ENCODE results near the gene AP2M1.
"Not testable (repeated sequence)": the region's sequence is repeated elsewhere in the genome, so short reads cannot be mapped to it uniquely, and the experiment has no call there.

AP2M1 gene

GRCh38 chr3:184174646-184175492 is at the start of gene AP2M1:
AP2M1 (plus strand) TSS chr3:184174855; CDS start chr3:184176994, 2,139 bp downstream.
- FAIRE-seq = no peak

GRCh38 chr3:184126006-184126405 is 48.6 kb upstream of the AP2M1 start:
- no peak for FAIRE-seq

GRCh38 chr3:184129012-184129411 is 45.6 kb upstream of the AP2M1 start:
- no peak for FAIRE-seq

GRCh38 chr3:184132945-184133344 is 41.7 kb upstream of the AP2M1 start:
- FAIRE-seq = no peak

- no peak for FAIRE-seq
Observed at GRCh38 chr3:184133840-184134745, 40.6 kb upstream of the AP2M1 start.

- no peak for FAIRE-seq
Observed at GRCh38 chr3:184134746-184135148, 39.9 kb upstream of the AP2M1 start.

GRCh38 chr3:184135149-184135910 is 39.3 kb upstream of the AP2M1 start, which contains the start of gene EIF2B5:
EIF2B5 (plus strand) TSS chr3:184135358; CDS start chr3:184135386, 28 bp downstream.
- no peak for FAIRE-seq

GRCh38 chr3:184135911-184136260 is 38.8 kb upstream of the AP2M1 start:
- no peak for FAIRE-seq

- FAIRE-seq = no peak
Observed at GRCh38 chr3:184140436-184140835, 34.2 kb upstream of the AP2M1 start.

GRCh38 chr3:184142199-184142598 is 32.5 kb upstream of the AP2M1 start:
- FAIRE-seq = no peak

GRCh38 chr3:184143327-184143726 is 31.3 kb upstream of the AP2M1 start:
- no peak for FAIRE-seq

- no peak for FAIRE-seq
Observed at GRCh38 chr3:184144505-184144904, 30.1 kb upstream of the AP2M1 start.

- FAIRE-seq = no peak
Observed at GRCh38 chr3:184145111-184145524, 29.5 kb upstream of the AP2M1 start.

GRCh38 chr3:184145751-184146270 is 28.8 kb upstream of the AP2M1 start:
- FAIRE-seq = no peak

- FAIRE-seq = no peak
Observed at GRCh38 chr3:184148076-184148475, 26.6 kb upstream of the AP2M1 start.

GRCh38 chr3:184149123-184149522 is 25.5 kb upstream of the AP2M1 start:
- no peak for FAIRE-seq

GRCh38 chr3:184149770-184150169 is 24.9 kb upstream of the AP2M1 start:
- not testable (repeated sequence) for FAIRE-seq

GRCh38 chr3:184154885-184155643 is 19.6 kb upstream of the AP2M1 start, which contains the start of gene DVL3:
DVL3 (plus strand) TSS chr3:184155377; CDS start chr3:184155636, 259 bp downstream.
- no peak for FAIRE-seq

GRCh38 chr3:184155644-184156521 is 18.8 kb upstream of the AP2M1 start:
- no peak for FAIRE-seq

GRCh38 chr3:184156522-184156955 is 18.1 kb upstream of the AP2M1 start:
- FAIRE-seq = no peak

Data from colon (tissue), 2 donors.